K562 treated with DMSO at 1 percent for 24 hours (cell line): ENCODE data around the gene MS4A6E. TPM values are rescaled to one million over a fixed set of nuclear protein-coding genes. Genes with fewer than 3 reads are reported as not detected.

ENCODE experiments used
- total RNA-seq: library from RNA; unstranded; fragments of 300-600 nt; gene quantifications from 2 replicates; pipeline ENCODE4 v1.2.3, GENCODE V29; 2022; ENCODE audit warnings: low read depth; ENCODE audit not compliant: insufficient read depth

MS4A6E gene
- total RNA-seq = not detected in 2 replicates

GRCh38 chr11:60326955-60327354 lies at the start of gene MS4A6E:
Gene MS4A6E (plus strand): TSS chr11:60327255. CDS start chr11:60334896, 7,641 bp downstream.

GRCh38 chr11:60280412-60280811 lies 46.6 kb upstream of the MS4A6E start, which contains the start of gene MS4A4A:
Gene MS4A4A (plus strand): TSS chr11:60280666. CDS start chr11:60280676, 10 bp downstream.

GRCh38 chr11:60378354-60378753 lies 51.3 kb downstream of the MS4A6E start, which contains the start of gene MS4A7:
Gene MS4A7 (plus strand): TSS chr11:60378532. CDS start chr11:60383142, 4,610 bp downstream.

Other genes starting within 250 kb of the MS4A6E start
- not detected in 2 replicates for gene MS4A2, start 238.6 kb upstream of the MS4A6E start, total RNA-seq
- not detected in 2 replicates for gene MS4A6A, start 144.2 kb upstream of the MS4A6E start, total RNA-seq
- not detected in 2 replicates for gene MS4A4E, start 84.1 kb upstream of the MS4A6E start, total RNA-seq
- 0.29 TPM in 1 of 2 replicates, not detected in the other for gene MS4A4A, start 46.6 kb upstream of the MS4A6E start, total RNA-seq
- not detected in 2 replicates for gene MS4A7, start 51.3 kb downstream of the MS4A6E start, total RNA-seq
- gene MS4A14, start 69.2 kb downstream of the MS4A6E start, total RNA-seq = not detected in 2 replicates
- gene MS4A5, start 102.3 kb downstream of the MS4A6E start, total RNA-seq = not detected in 2 replicates
- gene MS4A1, start 128.6 kb downstream of the MS4A6E start, total RNA-seq = not detected in 2 replicates
- not detected in 2 replicates for gene MS4A12, start 165.5 kb downstream of the MS4A6E start, total RNA-seq
- not detected in 2 replicates for gene MS4A13, start 188.1 kb downstream of the MS4A6E start, total RNA-seq